HCT116 (cell line): ENCODE results near the gene GRB10. TPM values are rescaled to one million over a fixed set of nuclear protein-coding genes. Genes with fewer than 3 reads are reported as not detected.

Experiments
- ATAC-seq: fragments of 200-7000 bp; cut with Tn5 transposase; 2 replicates; pipeline ENCODE4 v1.9.1; 2020; ENCODE audit warnings: mild to moderate bottlenecking, moderate library complexity
- BruUV-seq: library from RNA; stranded (reverse); fragments of 400-500 nt; replicated peaks from 2 replicates; lab custom pipeline; 2021; lab: Mats Ljungman, UMichigan
- CTCF ChIA-PET: fragments of 300-600 bp; sonication (Branson Sonifier 250); formaldehyde crosslinking; loops from one replicate; lab custom pipeline; 2021; ENCODE audit warnings: antibody characterized with exemption; lab: Charles Lee
- POLR2A ChIA-PET: fragments of 300-600, 350-600 bp; sonication (Branson Sonifier 250); formaldehyde crosslinking; loops from one replicate; lab custom pipeline; 2021; ENCODE audit warnings: antibody characterized with exemption; lab: Charles Lee
- RAD21 ChIA-PET, 2 experiments: fragments of 300-600 bp; sonication (Branson Sonifier 250); formaldehyde crosslinking; loops; one replicate each; lab custom pipeline; 2023; ENCODE audit warnings: low total read pairs in 2 of 2; ENCODE audit not compliant: uncharacterized antibody in 2 of 2, unreplicated experiment in 2 of 2, low non-redundant PET in 1 of 2; lab: Charles Lee
- DNase-seq: peaks from one replicate; pipeline ENCODE4 v3.0.0-alpha.2; 2010; ENCODE audit warnings: low read depth, low spot score
- H2AFZ ChIP-seq: fragments of 200-600 bp; shearing (Covaris generic), sonication (generic); 2 replicates; pipeline ENCODE4 v1.6.1; 2017; ENCODE audit warnings: low read depth, mixed run types, mixed read lengths, antibody characterized with exemption, low read length; ENCODE audit not compliant: poor library complexity, severe bottlenecking
- H3K27ac ChIP-seq: 2 replicates; pipeline ENCODE4 v1.5.1; 2012; ENCODE audit warnings: low read depth, low read length
- H3K27me3 ChIP-seq: fragments of 200-600 bp; sonication (generic); 2 replicates; pipeline ENCODE4 v1.6.1; 2016; ENCODE audit warnings: mixed run types, low read length, mixed read lengths; ENCODE audit not compliant: insufficient read depth
- H3K36me3 ChIP-seq, 2 experiments: fragments of 200-500 bp in 1 of 2; fragments of 200-600 bp in 1 of 2; sonication (Bioruptor generic) in 1 of 2; sonication (generic) in 1 of 2; 2 replicates each; pipeline versions ENCODE4 v1.5.1 to v1.6.1; 2014 to 2016; ENCODE audit warnings: low read length in 2 of 2, inconsistent platforms in 1 of 2, mixed read lengths in 1 of 2, mixed run types in 1 of 2; ENCODE audit not compliant: insufficient read depth in 2 of 2, control insufficient read depth in 1 of 2
- H3K4me1 ChIP-seq, 2 experiments: fragments of 200-600 bp in 1 of 2; sonication (generic) in 1 of 2; 2 replicates each; pipeline versions ENCODE4 v1.5.1 to v1.6.1; 2012 to 2017; ENCODE audit warnings: low read length in 2 of 2, inconsistent platforms in 1 of 2, mild to moderate bottlenecking in 1 of 2, mixed read lengths in 1 of 2, mixed run types in 1 of 2, moderate library complexity in 1 of 2; ENCODE audit not compliant: insufficient read depth in 2 of 2, control insufficient read depth in 1 of 2
- H3K4me2 ChIP-seq: fragments of 200-600 bp; sonication (generic); 2 replicates; pipeline ENCODE4 v1.6.1; 2017; ENCODE audit warnings: mixed run types, low read length, mixed read lengths
- H3K4me3 ChIP-seq, 2 experiments: fragments of 200-600 bp in 1 of 2; sonication (generic) in 1 of 2; replicated peaks in 1 of 2; 2 replicates each; pipeline ENCODE4 v1.5.1; 2011 to 2016; ENCODE audit warnings: low read length in 2 of 2, control low read depth in 1 of 2, low read depth in 1 of 2, mild to moderate bottlenecking in 1 of 2, mixed read lengths in 1 of 2, mixed run types in 1 of 2
- H3K79me2 ChIP-seq: fragments of 200-600 bp; sonication (generic); 2 replicates; pipeline ENCODE4 v1.6.1; 2017; ENCODE audit warnings: mild to moderate bottlenecking, mixed run types, low read length, moderate library complexity, mixed read lengths; ENCODE audit not compliant: insufficient read depth
- H3K9ac ChIP-seq: fragments of 200-600 bp; sonication (generic); 2 replicates; pipeline ENCODE4 v1.6.1; 2016; ENCODE audit warnings: low read length, mixed read lengths
- H3K9me2 ChIP-seq: fragments of 200-600 bp; sonication (generic), shearing (Covaris generic); 2 replicates; pipeline ENCODE4 v1.6.1; 2017; ENCODE audit warnings: mixed run types, mild to moderate bottlenecking, moderate library complexity; ENCODE audit not compliant: insufficient read depth
- H3K9me3 ChIP-seq, 2 experiments: fragments of 200-500 bp in 1 of 2; fragments of 200-600 bp in 1 of 2; sonication (Bioruptor generic) in 1 of 2; sonication (generic) in 1 of 2; 2 replicates each; pipeline ENCODE4 v1.6.1; 2014 to 2017; ENCODE audit warnings: low read length in 2 of 2, mixed read lengths in 2 of 2, inconsistent platforms in 1 of 2, low read depth in 1 of 2, mild to moderate bottlenecking in 1 of 2, mixed run types in 1 of 2, moderate library complexity in 1 of 2; ENCODE audit not compliant: control insufficient read depth in 1 of 2, insufficient read depth in 1 of 2
- H4K20me1 ChIP-seq: fragments of 200-600 bp; sonication (generic), shearing (Covaris generic); 2 replicates; pipeline ENCODE4 v1.6.1; 2017; ENCODE audit warnings: mixed run types, mild to moderate bottlenecking, moderate library complexity; ENCODE audit not compliant: insufficient read depth
- CBX3 ChIP-seq: IDR thresholded peaks from 2 replicates; pipeline ENCODE4 v1.6.1; 2012; ENCODE audit warnings: low read depth
- CEBPB ChIP-seq: IDR thresholded peaks from 2 replicates; pipeline ENCODE4 v1.6.1; 2012; ENCODE audit warnings: low read depth
- ELF1 ChIP-seq: IDR thresholded peaks from 2 replicates; pipeline ENCODE4 v1.6.1; 2012; ENCODE audit warnings: low read depth, borderline replicate concordance
- EZH2phosphoT487 ChIP-seq: fragments of 200-600 bp; IDR thresholded peaks from 2 replicates; pipeline ENCODE4 v1.6.1; 2018; ENCODE audit warnings: antibody characterized with exemption, borderline replicate concordance
- FOSL1 ChIP-seq: IDR thresholded peaks from 2 replicates; pipeline ENCODE4 v1.6.1; 2012; ENCODE audit warnings: low read depth
- JUND ChIP-seq: IDR thresholded peaks from 2 replicates; pipeline ENCODE4 v1.6.1; 2012
- POLR2A ChIP-seq: IDR thresholded peaks from 2 replicates; pipeline ENCODE4 v1.7.0; 2011; ENCODE audit warnings: borderline replicate concordance; ENCODE audit not compliant: insufficient read depth, insufficient read length; ENCODE audit errors: extremely low read depth
- POLR2AphosphoS5 ChIP-seq: IDR thresholded peaks from 2 replicates; pipeline ENCODE4 v1.6.1; 2011; ENCODE audit warnings: mild to moderate bottlenecking, low read depth, low read length, moderate library complexity
- RAD21 ChIP-seq: IDR thresholded peaks from 2 replicates; pipeline ENCODE4 v1.6.1; 2012; ENCODE audit warnings: low read depth, mild to moderate bottlenecking
- SIN3A ChIP-seq: IDR thresholded peaks from 2 replicates; pipeline ENCODE4 v1.6.1; 2012; ENCODE audit warnings: low read depth
- SP1 ChIP-seq: IDR thresholded peaks from 2 replicates; pipeline ENCODE4 v1.6.1; 2012; ENCODE audit warnings: low read depth
- SRF ChIP-seq: IDR thresholded peaks from 2 replicates; pipeline ENCODE4 v1.6.1; 2012; ENCODE audit warnings: low read depth
- TCF7L2 ChIP-seq: IDR thresholded peaks from 2 replicates; pipeline ENCODE4 v1.7.0; 2011; ENCODE audit warnings: borderline replicate concordance, inconsistent platforms; ENCODE audit not compliant: insufficient read depth, insufficient read length; ENCODE audit errors: extremely low read depth
- YY1 ChIP-seq: IDR thresholded peaks from 2 replicates; pipeline ENCODE4 v1.6.1; 2011; ENCODE audit warnings: low read length, low read depth, moderate library complexity, mild to moderate bottlenecking; ENCODE audit not compliant: insufficient replicate concordance; ENCODE audit errors: extremely low read depth
- ZFX ChIP-seq: fragments of 450-650 bp; IDR thresholded peaks from 2 replicates; pipeline ENCODE4 v1.6.1; 2017
- intact Hi-C: fragments of 100-400 bp; cut with micrococcal nuclease; formaldehyde crosslinking; loops from 2 replicates; pipeline ENCODE4 v1.10.0; 2022
- total RNA-seq: library from RNA; stranded (reverse); gene quantifications from one replicate; pipeline ENCODE4 v1.2.1, GENCODE V29; 2021; ENCODE audit not compliant: unreplicated experiment
- TF ChIP-seq, protein P1 (sequence below): IDR thresholded peaks from 2 replicates; pipeline ENCODE4 v1.6.1; 2012
- TF ChIP-seq, protein P2 (sequence below): IDR thresholded peaks from 2 replicates; pipeline ENCODE4 v1.6.1; 2012; ENCODE audit warnings: low read depth

GRB10 gene
- total RNA-seq, 1 experiment from 2014 or later, result 37.3 TPM

DNA sequence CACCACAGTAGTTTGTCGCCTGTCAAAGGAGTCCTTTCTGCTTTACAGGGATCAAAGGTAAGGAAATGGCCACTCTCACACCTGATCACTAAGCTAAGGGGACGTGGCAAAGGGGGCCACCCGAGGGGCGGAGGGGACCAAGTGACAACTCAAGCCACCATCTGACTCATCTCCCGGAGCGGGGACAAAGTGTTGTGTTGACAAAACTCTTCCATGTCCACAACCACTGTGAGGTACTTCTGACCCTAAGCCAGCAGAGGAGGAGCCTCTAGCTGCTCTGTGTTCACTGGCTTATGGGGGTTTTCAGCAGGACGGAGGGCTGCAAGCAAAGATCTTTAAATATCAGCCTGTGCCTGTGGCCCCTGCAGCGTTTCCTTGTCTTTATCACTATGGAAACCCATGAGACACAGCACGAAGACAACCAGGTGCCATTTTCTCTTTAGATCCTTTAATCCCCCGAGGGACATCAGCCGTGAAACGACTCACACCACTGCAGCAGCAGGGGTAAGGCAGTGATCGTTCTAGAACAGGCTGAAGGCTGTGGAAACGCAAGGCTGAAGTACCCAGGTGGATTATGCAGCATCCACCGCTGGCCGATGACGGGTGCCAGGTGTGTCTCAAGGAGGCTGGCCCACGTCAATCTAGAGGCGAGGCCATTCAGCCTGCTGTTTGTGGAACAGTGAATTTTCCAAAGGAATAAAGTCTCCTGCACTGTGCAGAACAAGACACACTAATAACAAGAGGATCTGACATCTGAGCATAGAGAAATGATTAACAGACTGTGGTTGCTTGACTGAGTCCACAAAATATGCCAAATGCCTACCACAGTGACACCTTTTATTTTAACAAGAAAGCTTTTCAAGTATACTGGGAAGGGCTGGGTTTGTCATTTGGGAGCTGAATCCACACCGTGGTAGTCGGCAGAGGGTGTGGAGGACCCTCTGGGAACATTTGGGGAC lies 190.9 kb downstream of the GRB10 start:
- no peaks in the 10 kb centered on the region for H4K20me1 ChIP-seq
- TF ChIP-seq FOSL1 (no peak), CEBPB (no peak), CBX3 (no peak), SP1 (no peak), SIN3A (no peak), ZFX (no peak), ELF1 (no peak)
- TF ChIP-seq, protein P1, sequence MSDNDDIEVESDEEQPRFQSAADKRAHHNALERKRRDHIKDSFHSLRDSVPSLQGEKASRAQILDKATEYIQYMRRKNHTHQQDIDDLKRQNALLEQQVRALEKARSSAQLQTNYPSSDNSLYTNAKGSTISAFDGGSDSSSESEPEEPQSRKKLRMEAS, result no peak
- TF ChIP-seq, all 23 proteins: peak for 0
- BruUV-seq, result no TSS peak
- H3K9ac ChIP-seq, result no peak overlapping the region
- H3K4me1 ChIP-seq, result no peaks in the 10 kb centered on the region
- no peak overlapping the region for H3K4me3 ChIP-seq
- H2AFZ ChIP-seq, result no peak overlapping the region
- no peak overlapping the region for H3K27ac ChIP-seq
- H3K9me2 ChIP-seq, result no peaks in the 10 kb centered on the region
- H3K36me3 ChIP-seq, result peaks cover 0 to 2% of the 10 kb centered on the region in 2 experiments; a peak in 1 of 4 replicates
- no peaks in the 10 kb centered on the region for H3K79me2 ChIP-seq
- no peak overlapping the region for H3K4me2 ChIP-seq
- ChIA-PET CTCF (no interaction called here), POLR2A (no interaction called here), RAD21 (no interaction called here)
- H3K9me3 ChIP-seq, result no peaks in the 10 kb centered on the region
- no peaks in the 10 kb centered on the region for H3K27me3 ChIP-seq
- DNase-seq (no peak), ATAC-seq (no peak)
- intact Hi-C loops, result no loop called here

DNA sequence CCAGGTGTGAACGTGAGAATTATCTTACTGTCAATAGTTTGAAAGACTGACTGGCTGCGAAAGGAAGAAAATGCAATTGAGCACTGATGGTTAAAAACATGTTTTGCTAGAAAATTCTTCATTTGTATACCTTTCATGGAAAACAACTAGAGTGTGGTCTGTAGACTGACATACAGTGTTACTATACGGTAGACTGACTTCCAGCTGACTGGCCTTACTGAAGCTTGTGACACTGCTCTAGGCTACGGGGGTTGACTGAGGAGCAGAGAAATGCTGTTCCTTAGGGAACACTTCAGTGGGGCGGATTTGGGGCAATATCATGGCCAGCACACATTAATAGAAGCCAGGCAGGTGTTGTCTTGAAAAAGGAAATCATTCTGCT lies 191.6 kb downstream of the GRB10 start:
- POLR2A ChIA-PET, result no interaction called here
- RAD21 ChIA-PET, result no interaction called here
- H3K4me3 ChIP-seq, result no peak overlapping the region
- H3K27me3 ChIP-seq, result no peaks in the 10 kb centered on the region
- no peaks in the 10 kb centered on the region for H3K79me2 ChIP-seq
- H3K9me2 ChIP-seq, result no peaks in the 10 kb centered on the region
- no peak overlapping the region for H3K9ac ChIP-seq
- no TSS peak for BruUV-seq
- H3K4me1 ChIP-seq, result no peaks in the 10 kb centered on the region
- no peak overlapping the region for H3K4me2 ChIP-seq
- intact Hi-C loops, result no loop called here
- no peak overlapping the region for H2AFZ ChIP-seq
- no peaks in the 10 kb centered on the region for H4K20me1 ChIP-seq
- ATAC-seq, result no peak
- no peak for TF ChIP-seq EZH2phosphoT487
- no peak for TF ChIP-seq YY1
- TF ChIP-seq CEBPB, result no peak
- no peak for TF ChIP-seq POLR2AphosphoS5
- no peak for TF ChIP-seq ELF1
- no peak for TF ChIP-seq SIN3A
- TF ChIP-seq, protein P2, sequence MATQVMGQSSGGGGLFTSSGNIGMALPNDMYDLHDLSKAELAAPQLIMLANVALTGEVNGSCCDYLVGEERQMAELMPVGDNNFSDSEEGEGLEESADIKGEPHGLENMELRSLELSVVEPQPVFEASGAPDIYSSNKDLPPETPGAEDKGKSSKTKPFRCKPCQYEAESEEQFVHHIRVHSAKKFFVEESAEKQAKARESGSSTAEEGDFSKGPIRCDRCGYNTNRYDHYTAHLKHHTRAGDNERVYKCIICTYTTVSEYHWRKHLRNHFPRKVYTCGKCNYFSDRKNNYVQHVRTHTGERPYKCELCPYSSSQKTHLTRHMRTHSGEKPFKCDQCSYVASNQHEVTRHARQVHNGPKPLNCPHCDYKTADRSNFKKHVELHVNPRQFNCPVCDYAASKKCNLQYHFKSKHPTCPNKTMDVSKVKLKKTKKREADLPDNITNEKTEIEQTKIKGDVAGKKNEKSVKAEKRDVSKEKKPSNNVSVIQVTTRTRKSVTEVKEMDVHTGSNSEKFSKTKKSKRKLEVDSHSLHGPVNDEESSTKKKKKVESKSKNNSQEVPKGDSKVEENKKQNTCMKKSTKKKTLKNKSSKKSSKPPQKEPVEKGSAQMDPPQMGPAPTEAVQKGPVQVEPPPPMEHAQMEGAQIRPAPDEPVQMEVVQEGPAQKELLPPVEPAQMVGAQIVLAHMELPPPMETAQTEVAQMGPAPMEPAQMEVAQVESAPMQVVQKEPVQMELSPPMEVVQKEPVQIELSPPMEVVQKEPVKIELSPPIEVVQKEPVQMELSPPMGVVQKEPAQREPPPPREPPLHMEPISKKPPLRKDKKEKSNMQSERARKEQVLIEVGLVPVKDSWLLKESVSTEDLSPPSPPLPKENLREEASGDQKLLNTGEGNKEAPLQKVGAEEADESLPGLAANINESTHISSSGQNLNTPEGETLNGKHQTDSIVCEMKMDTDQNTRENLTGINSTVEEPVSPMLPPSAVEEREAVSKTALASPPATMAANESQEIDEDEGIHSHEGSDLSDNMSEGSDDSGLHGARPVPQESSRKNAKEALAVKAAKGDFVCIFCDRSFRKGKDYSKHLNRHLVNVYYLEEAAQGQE, result no peak
- no peak for TF ChIP-seq POLR2A
- TF ChIP-seq SRF, result no peak
- no peak for TF ChIP-seq TCF7L2
- no peak for TF ChIP-seq JUND
- no peak for TF ChIP-seq FOSL1
- no peak for TF ChIP-seq RAD21
- TF ChIP-seq, protein P1, result no peak
- TF ChIP-seq ZFX, result no peak
- peaks cover 0 to 2% of the 10 kb centered on the region in 2 experiments; a peak in 1 of 4 replicates for H3K36me3 ChIP-seq
- no peak overlapping the region for H3K27ac ChIP-seq
- no peaks in the 10 kb centered on the region for H3K9me3 ChIP-seq
- no peak for DNase-seq
- CTCF ChIA-PET, result no interaction called here
